ENCODE data around the gene NFKBIE.
A peak's percentile ranks its signal among the peaks of the same experiment; 100 is the strongest.

NFKBIE gene

DNA sequence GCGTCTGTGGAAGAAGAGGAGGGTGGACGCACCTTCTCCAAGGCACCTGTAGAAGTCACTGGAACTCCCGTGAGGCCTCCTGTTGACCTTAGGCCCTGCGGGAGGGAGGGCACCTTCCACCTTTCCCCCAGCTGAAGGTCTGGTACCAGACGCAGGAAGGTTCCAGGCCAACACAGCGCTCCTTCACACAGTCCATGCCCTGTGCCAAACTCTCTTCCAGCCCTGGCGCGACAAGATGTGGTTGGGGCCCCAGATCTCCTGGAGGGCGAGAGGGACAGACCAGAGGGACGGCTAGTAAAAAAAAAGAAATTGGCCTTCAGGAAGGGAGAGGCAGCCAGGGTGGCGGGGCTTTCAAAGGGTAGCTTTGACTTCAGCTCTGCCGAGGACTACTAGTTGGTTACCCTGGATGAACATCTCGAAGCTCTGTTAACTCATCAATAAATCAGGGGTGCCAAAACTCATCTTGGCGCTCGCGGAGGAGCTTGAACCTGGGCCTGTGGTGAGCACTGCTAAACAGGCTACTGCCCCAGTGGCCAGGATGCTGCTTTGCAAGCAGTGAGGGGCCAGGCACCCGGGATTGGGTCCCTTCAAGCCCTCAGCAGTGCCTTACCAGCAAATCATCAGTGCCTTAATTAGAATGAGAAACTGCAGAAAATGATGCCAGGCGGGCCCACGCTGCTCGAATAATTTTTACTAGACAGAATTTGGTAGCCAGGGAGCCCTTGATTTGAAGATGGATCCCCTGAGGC lies 32.9 kb upstream of the NFKBIE start:
- H3K4me3 ChIP-seq (ENCODE audit: low read depth, low read length): peak overlapping the region; percentile 50
- no peak for DNase-seq (ENCODE audit: low read depth)

DNA sequence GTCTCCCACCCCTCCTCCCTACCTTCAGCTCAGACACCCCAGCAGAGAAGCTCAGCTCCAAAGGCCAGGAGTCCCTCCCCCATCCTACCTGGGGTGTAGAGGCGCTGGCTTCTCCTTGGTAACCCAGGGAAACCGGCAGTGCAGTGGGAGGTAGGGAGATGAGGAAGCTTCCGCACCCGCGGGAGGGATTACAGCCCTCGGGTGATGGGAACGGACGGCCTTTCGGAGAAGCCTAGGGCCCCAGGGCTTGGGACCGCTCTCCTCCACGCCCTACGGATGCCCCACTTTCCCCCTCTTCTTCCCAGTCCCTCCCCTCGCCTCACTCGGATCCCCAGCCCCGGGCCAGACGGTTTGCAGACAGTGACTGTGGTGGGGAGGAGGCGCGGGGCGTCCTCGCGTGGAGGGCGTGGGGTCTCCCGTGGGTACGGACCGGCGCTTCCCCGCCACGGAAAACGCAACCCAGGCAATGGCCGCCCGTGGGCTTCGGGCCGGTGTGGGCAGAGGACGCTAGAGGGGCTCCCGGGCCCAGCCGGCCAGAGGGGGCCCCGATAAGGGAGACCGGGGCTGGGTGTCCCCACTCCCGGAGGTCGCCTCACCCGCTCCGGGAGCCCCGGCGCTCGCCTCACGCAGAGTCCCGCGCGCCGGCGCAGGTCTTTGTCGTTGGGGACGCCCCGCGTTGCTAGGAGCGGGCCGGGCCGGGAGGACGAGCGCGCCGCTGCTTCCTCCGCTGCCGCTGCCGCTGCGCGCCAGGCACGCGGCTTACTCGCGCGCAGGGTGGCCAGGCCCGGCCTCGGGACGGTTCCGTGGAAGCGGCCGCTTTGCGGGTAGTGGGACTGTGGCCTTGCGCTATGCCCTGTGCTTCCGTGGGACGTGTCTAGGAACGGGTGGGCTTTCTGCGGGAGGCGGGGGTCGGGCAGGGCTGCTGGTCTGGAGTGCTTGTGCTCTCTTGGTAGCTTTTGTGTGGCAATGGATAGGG lies 32.0 kb upstream of the NFKBIE start:
- DNase-seq (ENCODE audit: low read depth): no peak
- H3K4me3 ChIP-seq (ENCODE audit: low read depth, low read length): peak overlapping the region; percentile 50

DNA sequence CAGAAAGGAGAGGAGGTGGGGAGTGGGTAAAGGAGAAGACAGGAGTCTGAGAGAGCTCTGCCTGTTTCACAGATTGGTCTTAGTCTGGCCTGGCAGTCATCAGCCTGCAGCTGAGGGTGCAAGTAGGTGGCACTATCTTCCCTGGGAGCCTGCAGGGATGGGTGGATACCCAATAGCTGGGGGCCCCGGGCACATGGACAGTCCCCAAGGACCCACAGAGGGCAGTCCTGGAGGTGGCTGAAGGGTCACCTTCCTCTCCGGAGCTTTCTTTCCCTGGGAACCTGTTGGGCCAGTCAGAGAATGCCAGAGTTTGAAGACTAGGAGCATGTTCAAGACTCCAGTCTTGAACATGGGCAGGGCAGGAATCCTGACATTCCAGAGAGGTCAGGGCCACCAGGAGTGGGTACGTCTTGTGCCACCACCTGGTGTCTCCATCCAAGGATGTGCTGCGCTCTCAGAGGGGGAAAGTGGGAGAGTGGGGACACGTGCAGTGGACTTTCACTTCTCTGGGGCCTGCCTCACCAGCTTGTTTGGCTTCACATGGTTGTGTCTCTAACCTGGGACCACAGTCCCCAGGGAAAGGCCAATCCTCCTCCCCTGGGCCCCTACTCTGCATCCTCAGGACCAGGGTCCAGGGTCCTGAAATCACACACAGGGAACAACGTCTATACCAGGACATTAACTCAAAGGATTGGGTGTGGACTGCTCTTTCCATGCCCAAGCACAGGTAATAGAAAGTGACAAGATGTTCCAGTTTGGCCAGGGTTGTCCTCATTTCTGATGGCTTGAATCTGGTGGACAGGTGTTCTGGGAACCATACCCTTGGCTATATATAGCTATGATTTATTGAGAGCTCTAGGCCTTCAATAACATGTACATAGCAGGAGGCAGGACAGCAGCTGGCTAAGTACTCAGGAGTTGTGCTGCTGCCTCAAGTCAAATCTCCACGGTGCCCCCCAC lies 29.8 kb upstream of the NFKBIE start:
- no peak overlapping the region for H3K4me3 ChIP-seq (ENCODE audit: low read depth, low read length)
- no peak for DNase-seq (ENCODE audit: low read depth)

DNA sequence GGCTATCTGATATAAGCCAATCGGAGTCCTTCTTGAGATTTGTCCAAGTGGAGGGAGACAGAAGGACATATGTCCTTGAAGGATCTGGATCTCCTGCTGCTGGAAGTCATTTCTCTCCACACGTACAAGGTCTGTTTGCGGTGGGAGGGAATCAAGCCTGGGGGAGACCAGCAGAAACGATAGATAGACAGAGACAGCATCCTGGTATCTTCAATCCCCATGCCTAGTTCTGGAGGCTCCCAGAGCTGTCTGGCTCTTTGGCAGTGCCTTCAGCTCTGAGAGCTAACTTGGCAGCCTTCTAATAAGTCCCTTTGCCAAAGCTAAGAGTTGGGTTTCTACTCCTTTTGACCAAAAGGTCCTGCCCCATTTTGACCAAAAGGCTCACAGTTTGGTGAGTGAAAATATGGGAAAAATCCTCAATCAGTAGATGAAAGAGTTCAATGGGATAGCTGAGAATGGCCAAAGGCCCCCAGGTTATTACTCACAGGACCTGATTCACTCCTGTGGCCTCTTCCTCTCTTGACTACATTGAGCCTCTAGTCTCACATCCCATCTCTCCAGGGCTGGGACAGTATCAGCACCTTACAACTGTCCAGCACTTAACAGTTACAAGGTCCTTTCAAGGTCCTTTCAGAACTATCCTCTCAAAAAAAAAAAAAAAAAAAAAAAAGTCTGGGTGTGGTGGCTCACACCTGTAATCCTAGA lies 27.5 kb upstream of the NFKBIE start:
- no peak for DNase-seq (ENCODE audit: low read depth)
- H3K4me3 ChIP-seq (ENCODE audit: low read depth, low read length): no peak overlapping the region

DNA sequence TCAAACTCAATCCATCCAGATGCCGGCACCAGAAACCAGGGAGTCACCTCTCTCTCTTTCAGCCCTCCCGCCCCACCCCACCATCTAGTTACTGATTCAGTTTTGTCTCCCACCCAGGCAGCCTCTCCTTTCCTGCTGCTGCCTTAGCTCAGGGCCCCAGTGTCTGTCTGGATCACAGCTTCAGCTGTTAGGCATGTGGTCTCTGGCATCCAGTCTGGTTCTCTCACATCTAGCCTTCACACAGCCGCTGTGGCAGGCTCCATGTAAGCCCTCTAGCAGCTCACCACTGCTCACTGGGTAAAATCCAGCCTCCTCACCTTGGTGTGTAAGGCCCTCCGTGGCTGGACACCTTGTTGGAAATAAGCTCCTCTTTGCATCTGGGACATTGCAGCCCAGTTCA lies 26.5 kb upstream of the NFKBIE start:
- H3K4me3 ChIP-seq (ENCODE audit: low read depth, low read length): no peak overlapping the region
- no peak for DNase-seq (ENCODE audit: low read depth)

DNA sequence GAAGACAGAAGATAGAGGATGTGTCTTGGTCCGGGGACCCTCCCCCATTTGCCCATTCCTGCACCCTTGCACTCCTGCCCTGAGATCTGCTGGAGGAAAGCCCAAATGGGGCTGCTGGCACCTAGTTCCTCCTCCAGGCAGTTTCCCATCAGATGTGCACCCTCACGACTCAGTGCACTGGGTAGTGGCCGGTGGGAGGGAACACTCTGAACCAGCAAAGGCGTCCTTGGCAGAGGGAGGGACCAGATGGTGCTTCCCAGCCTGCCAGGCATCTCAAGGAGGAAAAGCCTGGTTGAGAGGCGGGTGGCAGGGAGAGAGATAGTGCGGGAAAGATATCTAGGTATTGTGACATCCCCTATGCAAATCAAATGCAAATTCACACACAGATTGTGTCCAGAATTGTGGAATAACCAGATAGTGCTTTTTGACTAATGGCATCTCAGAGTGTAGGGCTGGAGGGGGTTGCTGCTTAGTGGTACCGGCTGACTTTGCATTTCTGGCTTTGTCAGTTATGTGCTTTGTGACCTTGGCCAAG lies 24.4 kb upstream of the NFKBIE start:
- DNase-seq (ENCODE audit: low read depth): no peak
- no peak overlapping the region for H3K4me3 ChIP-seq (ENCODE audit: low read depth, low read length)

DNA sequence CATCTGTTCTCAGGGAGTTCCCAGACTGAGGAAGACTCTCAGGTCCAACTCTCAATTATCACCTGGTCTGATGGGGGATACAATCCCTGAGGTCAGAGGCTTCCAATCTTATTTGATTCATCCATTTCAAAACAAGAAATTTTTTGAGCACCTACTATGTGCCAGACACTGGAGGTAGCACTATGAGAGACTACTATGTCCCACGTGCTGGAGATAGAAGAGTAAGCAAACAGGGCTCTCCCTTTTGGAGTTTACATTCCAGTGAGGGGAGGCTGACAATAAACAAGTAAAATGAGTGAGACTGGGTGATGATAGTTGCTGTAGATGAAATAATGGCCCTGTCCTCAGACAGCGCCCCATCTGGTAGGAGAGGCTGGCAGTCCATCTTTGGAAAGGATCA lies 21.4 kb upstream of the NFKBIE start:
- H3K4me3 ChIP-seq (ENCODE audit: low read depth, low read length): no peak overlapping the region
- DNase-seq (ENCODE audit: low read depth): no peak

DNA sequence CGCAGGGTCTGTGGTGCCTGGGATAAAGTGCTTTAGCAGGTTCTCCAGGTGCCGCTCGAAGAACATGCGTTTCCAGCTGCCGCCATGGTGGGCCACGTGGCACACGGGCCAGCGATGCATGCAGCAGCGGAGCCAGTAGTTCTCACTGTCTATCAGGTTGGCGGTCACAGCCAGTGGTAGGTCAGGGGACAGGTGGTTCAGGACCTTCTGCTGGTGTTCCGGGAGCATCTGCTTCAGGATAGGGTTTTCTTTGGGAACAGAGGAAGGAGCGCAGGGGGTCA lies 20.9 kb upstream of the NFKBIE start:
- H3K4me3 ChIP-seq (ENCODE audit: low read depth, low read length): no peak overlapping the region
- no peak for DNase-seq (ENCODE audit: low read depth)

DNA sequence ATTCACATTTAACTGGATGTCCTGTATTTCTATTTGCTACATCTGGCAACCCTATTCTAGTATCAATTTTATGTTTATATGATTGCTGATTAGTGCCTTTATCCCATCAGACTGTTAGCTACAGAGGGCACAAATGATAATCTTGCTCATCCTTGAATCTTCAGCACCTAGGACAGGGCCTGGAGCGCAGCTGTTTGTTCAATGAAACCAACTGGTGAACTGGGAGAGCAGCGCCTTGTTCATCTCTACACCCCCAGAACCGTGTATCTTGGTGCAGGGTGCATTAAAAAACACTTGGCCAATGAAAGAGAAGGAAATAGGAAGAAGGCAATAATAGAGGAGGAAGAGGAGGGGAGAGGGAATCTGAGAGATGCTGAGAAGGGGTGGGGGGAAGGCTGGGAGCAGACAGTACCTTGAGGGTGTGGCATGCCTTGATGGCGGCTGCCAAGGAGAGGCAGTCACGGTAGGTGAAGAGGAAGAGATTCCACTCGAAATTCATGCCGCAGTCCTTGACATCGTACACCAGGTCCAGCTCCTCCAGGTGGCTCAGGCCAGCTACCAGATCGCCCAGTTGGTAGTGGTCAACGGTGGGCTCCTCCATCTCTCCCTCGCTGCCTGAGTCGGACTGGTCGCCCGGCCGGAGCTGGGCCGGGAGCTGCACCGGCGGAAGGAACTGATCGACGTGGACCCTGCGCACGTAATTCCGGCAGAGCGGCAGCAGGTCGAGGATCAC lies 20.4 kb upstream of the NFKBIE start:
- DNase-seq (ENCODE audit: low read depth): no peak
- H3K4me3 ChIP-seq (ENCODE audit: low read depth, low read length): no peak overlapping the region

DNA sequence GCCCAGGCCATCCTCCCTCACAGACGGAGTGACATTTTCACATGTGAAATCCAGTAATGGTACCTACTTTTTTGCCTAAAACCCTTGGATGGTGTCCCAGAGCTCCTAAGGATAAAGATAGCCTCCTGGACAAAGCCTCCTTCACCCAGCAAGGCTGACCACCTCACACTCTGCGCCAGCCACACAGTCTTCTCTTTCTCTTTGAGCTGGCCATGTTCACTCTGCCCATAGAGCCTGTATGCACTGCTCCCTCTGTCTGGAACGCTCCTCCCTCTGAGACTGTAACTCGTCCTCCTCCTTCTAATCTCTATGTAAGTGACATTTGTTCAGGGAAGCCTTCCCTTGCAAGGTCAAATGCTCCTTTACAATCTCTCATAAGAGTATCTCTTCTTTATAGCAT lies 19.5 kb upstream of the NFKBIE start:
- no peak for DNase-seq (ENCODE audit: low read depth)
- H3K4me3 ChIP-seq (ENCODE audit: low read depth, low read length): no peak overlapping the region

DNA sequence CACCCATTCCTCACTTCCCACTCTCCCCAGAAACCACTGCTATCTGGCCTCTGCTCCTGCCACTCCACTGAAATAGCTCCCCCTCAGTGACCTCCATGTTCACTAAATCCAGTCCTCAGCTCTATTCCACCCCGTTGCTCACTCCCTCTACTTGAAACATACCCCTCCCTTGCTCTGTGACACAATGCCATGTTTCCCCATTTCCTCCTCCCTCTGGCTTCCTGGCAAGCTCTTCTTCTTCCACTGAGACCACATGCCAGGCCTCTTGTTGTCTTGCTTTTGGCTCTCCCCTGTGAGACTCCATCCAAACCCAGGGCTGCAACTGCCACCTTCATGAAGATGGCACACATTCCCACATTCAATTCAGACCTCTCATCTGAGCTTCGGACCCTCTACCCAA lies 18.8 kb upstream of the NFKBIE start:
- H3K4me3 ChIP-seq (ENCODE audit: low read depth, low read length): no peak overlapping the region

DNA sequence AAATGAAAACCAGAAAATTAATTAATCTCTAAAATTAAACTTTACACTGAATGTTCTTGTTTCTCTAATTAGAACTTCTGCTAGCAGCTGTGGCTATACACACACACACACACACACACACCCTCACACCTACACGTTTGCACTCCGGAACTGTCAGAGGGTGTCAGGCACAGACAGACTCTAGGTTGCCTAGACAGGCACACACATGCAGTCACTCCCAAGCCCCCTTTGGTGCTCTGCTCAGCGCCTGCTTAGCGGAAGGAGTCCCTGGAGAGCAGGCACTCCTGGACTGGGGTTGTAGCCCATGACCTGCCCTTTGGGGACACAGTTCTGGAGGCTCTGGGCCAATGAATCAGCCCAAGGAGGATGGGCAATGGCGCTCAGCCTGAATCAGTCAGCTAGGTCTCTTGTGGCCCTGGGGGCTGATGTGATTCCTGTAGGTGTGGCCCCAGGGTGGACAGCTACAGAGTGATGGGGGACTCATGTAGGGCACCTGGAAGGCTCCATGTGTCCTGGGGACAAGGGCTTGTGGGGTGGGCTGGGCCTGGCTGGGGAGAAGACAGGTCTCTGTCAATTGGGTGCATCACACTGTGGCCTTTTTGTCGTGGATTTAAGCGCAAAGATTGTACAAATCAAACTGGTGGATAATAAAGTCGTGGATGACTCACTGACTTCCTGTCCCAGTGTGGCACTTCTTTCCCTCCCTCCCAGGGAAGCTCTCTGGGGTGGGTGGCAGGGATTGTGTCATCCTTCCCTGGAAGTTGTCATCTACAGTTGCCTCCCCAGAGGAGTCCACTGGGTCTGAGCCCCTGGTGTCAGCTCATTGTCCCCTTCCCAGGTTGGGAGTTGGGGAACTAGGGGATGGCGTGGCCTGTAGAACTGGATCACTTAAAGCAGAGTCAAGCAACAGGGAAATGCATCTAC lies 13.7 kb upstream of the NFKBIE start:
- H3K4me3 ChIP-seq (ENCODE audit: low read depth, low read length): no peak overlapping the region
- no peak for DNase-seq (ENCODE audit: low read depth)

More for the DNA sequence above, 18.8 kb upstream of the NFKBIE start:
- no peak for DNase-seq (ENCODE audit: low read depth)

DNA sequence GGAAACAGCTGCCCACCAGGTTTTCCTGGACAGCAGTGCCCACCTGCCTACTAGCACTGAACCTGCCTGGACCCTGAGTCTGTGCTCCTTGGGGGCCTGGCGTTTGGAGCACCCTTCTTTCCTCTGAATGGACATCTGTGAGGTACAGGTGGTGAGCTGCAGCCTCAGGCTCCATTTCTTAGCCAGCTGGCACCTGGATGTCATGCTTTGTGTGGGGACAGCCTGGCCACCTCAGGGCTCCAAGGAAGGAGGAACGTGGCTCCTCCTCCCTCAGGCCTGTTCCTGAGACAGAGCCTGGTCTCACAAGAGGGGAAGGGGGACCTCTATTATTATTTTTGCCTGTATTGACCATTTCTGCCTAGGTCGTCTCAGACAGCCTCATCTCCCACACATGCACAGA lies 13.0 kb upstream of the NFKBIE start:
- H3K4me3 ChIP-seq (ENCODE audit: low read depth, low read length): no peak overlapping the region
- DNase-seq (ENCODE audit: low read depth): no peak

DNA sequence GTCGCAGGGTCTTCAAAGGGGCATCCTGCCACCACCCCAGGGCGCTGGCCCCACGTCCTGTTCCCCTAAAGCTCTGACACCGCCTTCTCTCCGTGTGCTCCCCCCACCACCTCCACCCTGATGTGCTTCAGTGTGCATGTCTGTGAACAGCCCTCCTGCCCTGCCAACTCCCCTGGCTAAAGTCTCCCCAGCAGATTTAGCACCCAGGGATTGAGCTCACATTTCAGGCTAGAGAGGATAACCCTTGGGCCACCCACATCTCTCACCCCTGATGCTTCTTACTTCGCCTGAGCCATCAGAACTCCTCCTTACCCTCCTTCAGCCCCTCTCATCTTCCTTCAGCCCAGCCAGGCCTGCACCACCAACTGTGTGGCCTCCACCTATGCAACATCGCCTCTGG lies 12.4 kb upstream of the NFKBIE start:
- no peak for DNase-seq (ENCODE audit: low read depth)
- H3K4me3 ChIP-seq (ENCODE audit: low read depth, low read length): no peak overlapping the region

DNA sequence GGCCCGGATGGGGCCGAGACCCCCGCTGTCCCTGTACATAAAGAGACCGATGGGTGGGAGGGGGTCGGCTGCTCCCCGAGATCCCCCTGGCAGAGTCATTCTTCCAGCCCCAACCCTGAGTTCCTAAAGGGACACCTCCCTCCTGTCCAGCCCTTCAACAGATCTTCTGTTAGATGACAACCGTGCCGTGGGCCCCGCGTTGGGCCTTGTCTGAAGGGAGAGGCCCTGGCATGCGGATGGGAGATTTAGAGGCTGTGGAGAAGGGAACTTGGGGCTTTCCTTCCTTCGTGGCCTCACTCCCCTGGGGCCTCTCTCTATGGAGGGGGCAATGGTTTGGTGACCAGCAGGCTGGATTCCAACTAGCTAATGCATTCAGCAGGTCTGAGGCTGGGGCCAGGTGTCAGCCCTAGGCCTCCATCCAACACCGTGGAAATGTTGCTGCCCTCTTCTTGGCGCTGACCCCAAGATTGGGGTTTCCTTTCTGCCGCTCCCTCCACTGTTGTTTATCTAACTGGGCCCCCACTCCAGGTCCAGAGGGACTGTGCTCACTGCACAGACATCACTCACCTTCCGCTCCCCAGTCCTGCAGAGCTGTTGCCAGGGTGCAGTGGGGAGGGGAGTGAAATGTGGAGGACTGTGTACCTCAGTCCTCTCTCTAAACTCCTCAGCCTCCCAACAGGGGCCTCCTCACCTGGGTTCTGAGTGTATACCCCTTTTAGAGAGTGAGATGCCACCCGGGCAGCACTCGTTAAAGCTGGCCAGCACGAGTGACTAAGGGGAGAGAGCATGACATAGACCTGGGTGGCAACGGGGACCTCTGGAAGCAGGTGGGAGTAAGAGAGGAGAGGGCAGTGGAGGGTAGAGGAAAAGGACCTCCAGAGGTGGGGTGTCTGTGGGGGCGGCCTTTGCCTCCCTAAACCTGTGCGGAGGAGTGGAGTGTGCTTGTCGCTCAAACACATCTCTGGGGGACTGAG lies 11.6 kb upstream of the NFKBIE start:
- H3K4me3 ChIP-seq (ENCODE audit: low read depth, low read length): no peak overlapping the region
- DNase-seq (ENCODE audit: low read depth): no peak
